22Rv1 (cell line): Measurements from ENCODE around the gene FHAD1.

Experiments
- ZFX ChIP-seq: fragments of 450-650 bp; IDR thresholded peaks from 2 replicates; pipeline ENCODE4 v1.6.1; 2017; ENCODE audit warnings: antibody characterized with exemption, borderline replicate concordance
- TF ChIP-seq, protein P1 (sequence below): fragments of 450-650 bp; IDR thresholded peaks from 2 replicates; pipeline ENCODE4 v1.5.1; 2017; ENCODE audit warnings: mild to moderate bottlenecking

DNA sequence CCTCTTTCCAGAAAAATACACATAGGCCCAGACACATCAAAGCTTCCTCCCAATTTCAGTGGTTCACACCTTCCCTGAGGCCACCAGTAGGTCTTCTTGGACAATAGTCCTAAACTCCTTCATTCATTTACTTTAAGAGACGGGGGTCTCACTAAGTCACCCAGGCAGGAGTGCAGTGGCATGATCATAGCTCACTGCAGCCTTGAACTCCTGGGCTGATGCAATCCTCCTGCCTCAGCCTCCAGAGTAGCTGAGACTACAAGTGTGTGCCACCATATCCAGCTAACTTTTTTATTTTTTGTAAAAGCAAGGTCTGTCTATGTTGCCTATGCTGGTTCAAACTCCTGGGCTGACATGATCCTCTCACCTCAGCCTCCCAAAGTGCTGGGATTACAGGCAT, 8.2 kb upstream of the FHAD1 start:
- TF ChIP-seq, protein P1, sequence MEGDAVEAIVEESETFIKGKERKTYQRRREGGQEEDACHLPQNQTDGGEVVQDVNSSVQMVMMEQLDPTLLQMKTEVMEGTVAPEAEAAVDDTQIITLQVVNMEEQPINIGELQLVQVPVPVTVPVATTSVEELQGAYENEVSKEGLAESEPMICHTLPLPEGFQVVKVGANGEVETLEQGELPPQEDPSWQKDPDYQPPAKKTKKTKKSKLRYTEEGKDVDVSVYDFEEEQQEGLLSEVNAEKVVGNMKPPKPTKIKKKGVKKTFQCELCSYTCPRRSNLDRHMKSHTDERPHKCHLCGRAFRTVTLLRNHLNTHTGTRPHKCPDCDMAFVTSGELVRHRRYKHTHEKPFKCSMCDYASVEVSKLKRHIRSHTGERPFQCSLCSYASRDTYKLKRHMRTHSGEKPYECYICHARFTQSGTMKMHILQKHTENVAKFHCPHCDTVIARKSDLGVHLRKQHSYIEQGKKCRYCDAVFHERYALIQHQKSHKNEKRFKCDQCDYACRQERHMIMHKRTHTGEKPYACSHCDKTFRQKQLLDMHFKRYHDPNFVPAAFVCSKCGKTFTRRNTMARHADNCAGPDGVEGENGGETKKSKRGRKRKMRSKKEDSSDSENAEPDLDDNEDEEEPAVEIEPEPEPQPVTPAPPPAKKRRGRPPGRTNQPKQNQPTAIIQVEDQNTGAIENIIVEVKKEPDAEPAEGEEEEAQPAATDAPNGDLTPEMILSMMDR, result no peak
- no peak for TF ChIP-seq ZFX
